A549 (cell line): ENCODE data around the gene SEMA4D. TPM values are rescaled to one million over a fixed set of nuclear protein-coding genes. Genes with fewer than 3 reads are reported as not detected.

Experiments
- ATAC-seq, 2 experiments: fragments of 200-7000 bp in 1 of 2; fragments of >200 bp in 1 of 2; cut with Nextera tagmentation in 1 of 2; cut with Tn5 transposase in 1 of 2; 3 replicates each; pipeline versions ENCODE4 v1.8.0 to v1.9.1; 2018 to 2020; ENCODE audit warnings: mild to moderate bottlenecking in 1 of 2, moderate library complexity in 1 of 2
- CTCF ChIA-PET: fragments of 300-600 bp; sonication (Branson Sonifier 250); formaldehyde crosslinking; extraction: SDS; loops from one replicate; lab custom pipeline; 2021; ENCODE audit warnings: antibody characterized with exemption, inconsistent platforms; lab: Yijun Ruan, JAX
- POLR2A ChIA-PET: fragments of 350-600 bp; formaldehyde crosslinking; extraction: SDS; loops from one replicate; lab custom pipeline; 2021; ENCODE audit warnings: antibody characterized with exemption, inconsistent platforms; lab: Yijun Ruan, JAX
- DNase-seq, 2 experiments: peaks; one replicate each; pipeline versions ENCODE4 v3.0.0 to v3.0.0-alpha.2; 2011 to 2016; ENCODE audit warnings: low read depth in 1 of 2, low spot score in 1 of 2
- FAIRE-seq: peaks from 2 replicates; lab custom pipeline; 2011; peaks lifted over from hg19 to GRCh38; lab: Jason Lieb, UNC
- H3K27ac ChIP-seq, 2 experiments: fragments of >200 bp; sonication (Bioruptor Twin); formaldehyde crosslinking; 3 replicates each; pipeline ENCODE4 v1.5.1; 2016 to 2017
- H3K4me1 ChIP-seq: fragments of >200 bp; sonication (Bioruptor Twin); formaldehyde crosslinking; 3 replicates; pipeline ENCODE4 v1.6.1; 2016
- H3K4me2 ChIP-seq: fragments of >200 bp; sonication (Bioruptor Twin); formaldehyde crosslinking; 3 replicates; pipeline ENCODE4 v1.6.1; 2016
- H3K4me3 ChIP-seq: fragments of >200 bp; sonication (Bioruptor Twin); formaldehyde crosslinking; 3 replicates; pipeline ENCODE4 v1.5.1; 2016
- H3K9me3 ChIP-seq: fragments of >200 bp; sonication (Bioruptor Twin); formaldehyde crosslinking; 3 replicates; pipeline ENCODE4 v1.6.1; 2016
- BCL3 ChIP-seq: fragments of >200 bp; sonication (Bioruptor Twin); formaldehyde crosslinking; IDR thresholded peaks from 3 replicates; pipeline ENCODE4 v1.6.1; 2016
- CBX2 ChIP-seq: fragments of 200-600 bp; sonication (generic); IDR thresholded peaks from 2 replicates; pipeline ENCODE4 v1.6.1; 2016; ENCODE audit warnings: low read depth, mild to moderate bottlenecking, borderline replicate concordance
- CEBPB ChIP-seq, 2 experiments: fragments of >200 bp in 1 of 2; sonication (Bioruptor Twin) in 1 of 2; formaldehyde crosslinking in 1 of 2; IDR thresholded peaks; 2 replicates each; pipeline ENCODE4 v1.6.1; 2012 to 2016
- CHD2 ChIP-seq: fragments of 150-350 bp; IDR thresholded peaks from 2 replicates; pipeline ENCODE4 v1.6.1; 2014; ENCODE audit warnings: low read length; ENCODE audit not compliant: partially characterized antibody
- E2F6 ChIP-seq: IDR thresholded peaks from 2 replicates; pipeline ENCODE4 v1.6.1; 2012; ENCODE audit warnings: low read depth, borderline replicate concordance
- EHF ChIP-seq: fragments of 250-450 bp; sonication (Bioruptor Pico); IDR thresholded peaks from 2 replicates; pipeline ENCODE4 v1.5.0; 2020; ENCODE audit warnings: mild to moderate bottlenecking
- ESRRA ChIP-seq: fragments of 150-350 bp; IDR thresholded peaks from 2 replicates; pipeline ENCODE4 v1.6.1; 2014; ENCODE audit warnings: mild to moderate bottlenecking, low read length, borderline replicate concordance
- FOXS1 ChIP-seq: fragments of 250-450 bp; sonication (Bioruptor Pico); IDR thresholded peaks from 2 replicates; pipeline ENCODE4 v1.5.0; 2020; ENCODE audit warnings: mild to moderate bottlenecking, moderate library complexity
- HDAC2 ChIP-seq: fragments of 200-600 bp; sonication (generic); IDR thresholded peaks from 2 replicates; pipeline ENCODE4 v1.6.1; 2016
- HEYL ChIP-seq: fragments of 250-450 bp; sonication (Bioruptor Pico); IDR thresholded peaks from 2 replicates; pipeline ENCODE4 v1.8.0; 2021; ENCODE audit warnings: mild to moderate bottlenecking, moderate library complexity
- HMGXB4 ChIP-seq: fragments of 250-450 bp; sonication (Bioruptor Pico); IDR thresholded peaks from 2 replicates; pipeline ENCODE4 v1.5.0; 2021; ENCODE audit warnings: mild to moderate bottlenecking, moderate library complexity, borderline replicate concordance
- JUN ChIP-seq, 2 experiments: fragments of >200 bp; sonication (Bioruptor Twin); formaldehyde crosslinking; IDR thresholded peaks; 2 replicates in 1 of 2; 3 replicates in 1 of 2; pipeline ENCODE4 v1.6.1; 2016 to 2017
- KDM1A ChIP-seq: fragments of 200-600 bp; sonication (generic); IDR thresholded peaks from 2 replicates; pipeline ENCODE4 v1.6.1; 2016; ENCODE audit warnings: low read depth, mild to moderate bottlenecking
- MYC ChIP-seq: IDR thresholded peaks from 2 replicates; pipeline ENCODE4 v1.6.1; 2012; ENCODE audit warnings: mild to moderate bottlenecking, inconsistent platforms, low read length, improper control_type of control experiment, borderline replicate concordance
- NFE2L2 ChIP-seq: fragments of 150-350 bp; conservative IDR thresholded peaks from 2 replicates; pipeline ENCODE4 v1.6.1; 2014; ENCODE audit warnings: low read length
- NR3C1 ChIP-seq: fragments of >200 bp; sonication (Bioruptor Twin); formaldehyde crosslinking; IDR thresholded peaks from 3 replicates; pipeline ENCODE4 v1.6.1; 2017
- PBX3 ChIP-seq: IDR thresholded peaks from 2 replicates; pipeline ENCODE4 v1.6.1; 2012
- RARB ChIP-seq: fragments of 250-450 bp; sonication (Bioruptor Pico); IDR thresholded peaks from 2 replicates; pipeline ENCODE4 v1.8.0; 2021; ENCODE audit warnings: mild to moderate bottlenecking, moderate library complexity
- RCOR1 ChIP-seq: fragments of 150-350 bp; IDR thresholded peaks from 2 replicates; pipeline ENCODE4 v1.6.1; 2014; ENCODE audit warnings: antibody characterized with exemption, low read length, low read depth
- REST ChIP-seq: fragments of 200-600 bp; sonication (generic); IDR thresholded peaks from 2 replicates; pipeline ENCODE4 v1.6.1; 2016; ENCODE audit warnings: antibody characterized with exemption, mild to moderate bottlenecking, moderate library complexity
- RFX5 ChIP-seq: fragments of 450-650 bp; IDR thresholded peaks from 2 replicates; pipeline ENCODE4 v1.7.1; 2014; ENCODE audit warnings: antibody characterized with exemption, mild to moderate bottlenecking, moderate library complexity
- ZSCAN20 ChIP-seq: fragments of 250-450 bp; sonication (Bioruptor Pico); IDR thresholded peaks from 2 replicates; pipeline ENCODE4 v1.8.0; 2022; ENCODE audit warnings: mild to moderate bottlenecking, moderate library complexity
- WGBS: methylation state at CpG from one replicate; pipeline ENCODE4 v1.1.6; 2017; ENCODE audit errors: missing lambda C conversion rate; 5-methylcytosine and 5-hydroxymethylcytosine counted together
- polyA plus RNA-seq, 4 experiments: library from polyadenylated mRNA; depleted of rRNA in 3 of 4; stranded (reverse); fragments of >200 nt; fragmentation: RNase III in 1 of 4; extraction: RNeasy Plus Mini Kit Qiagen cat#74134 plus additional on column Dnase treatment in 1 of 4; gene quantifications; 2 replicates in 3 of 4; 3 replicates in 1 of 4; pipeline ENCODE4 v1.2.3, GENCODE V29; 2011 to 2017

Gene SEMA4D
- polyA plus RNA-seq, 2 of the 4 experiments (the other 2 are of a cell fraction), result 5.3 to 7.2 TPM

GRCh38 chr9:89514337-89514736, 16.4 kb upstream of the SEMA4D start:
- WGBS, result 58% methylated on average over 5 of the region's 5 CpGs
- TF ChIP-seq HEYL (CRISPR knock-in tag) (no peak), E2F6 (no peak), RARB (no peak), KDM1A (no peak), CEBPB (IDR thresholded peaks at IDR 0.05) (no peak), ZSCAN20 (CRISPR knock-in tag) (no peak), REST (no peak), RFX5 (no peak), HDAC2 (no peak), EHF (no peak), RCOR1 (no peak), ESRRA (no peak), CBX2 (no peak), PBX3 (no peak), MYC (no peak), HMGXB4 (CRISPR knock-in tag) (no peak), NR3C1 (no peak), JUN (IDR thresholded peaks at IDR 0.05) (no peak)
- TF ChIP-seq, all 56 proteins: peak for 0
- H3K4me3 ChIP-seq, result no peak overlapping the region
- ATAC-seq (no peak), FAIRE-seq (no peak), DNase-seq (no peak)
- H3K9me3 ChIP-seq, result no peaks in the 10 kb centered on the region
- H3K4me2 ChIP-seq, result no peak overlapping the region
- ChIA-PET CTCF (no interaction called here), POLR2A (no interaction called here)
- no peak overlapping the region for H3K27ac ChIP-seq
- no peaks in the 10 kb centered on the region for H3K4me1 ChIP-seq

GRCh38 chr9:89513837-89514236, 15.9 kb upstream of the SEMA4D start:
- FAIRE-seq (no peak), ATAC-seq (no peak), DNase-seq (no peak)
- Histone ChIP-seq H3K4me1 (no peaks in the 10 kb centered on the region), H3K9me3 (no peaks in the 10 kb centered on the region), H3K4me2 (no peak overlapping the region), H3K4me3 (no peak overlapping the region), H3K27ac (no peak overlapping the region)
- ChIA-PET CTCF (no interaction called here), POLR2A (no interaction called here)
- TF ChIP-seq RCOR1 (no peak), REST (no peak), FOXS1 (CRISPR knock-in tag) (no peak), CHD2 (no peak), JUN (IDR thresholded peaks at IDR 0.05) (no peak), MYC (no peak), NFE2L2 (no peak), BCL3 (no peak)
- WGBS, result 38% methylated on average over 3 of the region's 3 CpGs
